A673 (cell line): ENCODE measurements around the gene HIGD1B. TPM values are rescaled to one million over a fixed set of nuclear protein-coding genes. Genes with fewer than 3 reads are reported as not detected.

Experiments
- BruUV-seq: library from RNA; stranded (reverse); fragments of 400-500 nt; replicated peaks from 2 replicates; lab custom pipeline; 2021; lab: Mats Ljungman, UMichigan
- CTCF ChIA-PET: fragments of 300-600 bp; sonication (Branson Sonifier 250); formaldehyde crosslinking; loops from one replicate; lab custom pipeline; 2022; ENCODE audit warnings: antibody characterized with exemption; lab: Charles Lee
- POLR2A ChIA-PET: fragments of 300-600 bp; sonication (Branson Sonifier 250); formaldehyde crosslinking; loops from one replicate; lab custom pipeline; 2022; ENCODE audit warnings: antibody characterized with exemption; ENCODE audit not compliant: low non-redundant PET; lab: Charles Lee
- DNase-seq: peaks from one replicate; pipeline ENCODE4 v3.0.0-alpha.2; 2015; ENCODE audit warnings: low spot score
- H3K27ac ChIP-seq: fragments of 200-600 bp; sonication (generic); 2 replicates; pipeline ENCODE4 v1.5.1; 2016; ENCODE audit warnings: mixed run types, low read depth, mild to moderate bottlenecking, mixed read lengths, antibody characterized with exemption, low read length; ENCODE audit not compliant: poor library complexity, severe bottlenecking
- H3K27me3 ChIP-seq: fragments of 200-600 bp; sonication (generic); replicated peaks from 2 replicates; pipeline ENCODE4 v1.6.1; 2017; ENCODE audit warnings: mixed run types, low read depth, mild to moderate bottlenecking, mixed read lengths, antibody characterized with exemption, low read length; ENCODE audit not compliant: insufficient read depth, poor library complexity
- H3K36me3 ChIP-seq: fragments of 200-600 bp; sonication (generic); 2 replicates; pipeline ENCODE4 v1.6.1; 2016; ENCODE audit warnings: mixed run types, mild to moderate bottlenecking, mixed read lengths, antibody characterized with exemption, low read length; ENCODE audit not compliant: insufficient read depth, poor library complexity, severe bottlenecking
- H3K4me1 ChIP-seq: fragments of 200-600 bp; sonication (generic); 2 replicates; pipeline ENCODE4 v1.6.1; 2017; ENCODE audit warnings: mixed run types, mild to moderate bottlenecking, mixed read lengths, antibody characterized with exemption, low read length; ENCODE audit not compliant: insufficient read depth, poor library complexity, severe bottlenecking
- H3K4me3 ChIP-seq: fragments of 200-600 bp; sonication (generic); 2 replicates; pipeline ENCODE4 v1.5.1; 2016; ENCODE audit warnings: low read depth, mixed run types, mild to moderate bottlenecking, mixed read lengths, low read length; ENCODE audit not compliant: poor library complexity, severe bottlenecking
- H3K9me3 ChIP-seq: fragments of 200-600 bp; sonication (generic); 2 replicates; pipeline ENCODE4 v1.6.1; 2016; ENCODE audit warnings: mixed run types, low read depth, mild to moderate bottlenecking, mixed read lengths, antibody characterized with exemption, low read length; ENCODE audit not compliant: poor library complexity, severe bottlenecking
- EZH2 ChIP-seq: fragments of 200-600 bp; sonication (generic); IDR thresholded peaks from 2 replicates; pipeline ENCODE4 v1.6.1; 2017; ENCODE audit warnings: borderline replicate concordance, low read depth, mild to moderate bottlenecking, mixed read lengths, antibody characterized with exemption, low read length; ENCODE audit not compliant: poor library complexity, severe bottlenecking
- intact Hi-C: fragments of 100-400 bp; cut with micrococcal nuclease; formaldehyde crosslinking; loops from one replicate; pipeline ENCODE4 v1.10.0; 2022; ENCODE audit not compliant: unreplicated experiment
- total RNA-seq: library from RNA; stranded (reverse); gene quantifications from 2 replicates; pipeline ENCODE4 v1.2.3, GENCODE V29; 2021
- TF ChIP-seq, protein P1 (sequence below): fragments of 300-800, 200-600 bp; sonication (generic); conservative IDR thresholded peaks from 2 replicates; pipeline ENCODE4 v1.5.1; 2017; ENCODE audit warnings: low read depth, mild to moderate bottlenecking, antibody characterized with exemption, low read length, moderate library complexity, mixed read lengths

HIGD1B gene
- total RNA-seq, 1 experiment from 2014 or later = not detected

DNA sequence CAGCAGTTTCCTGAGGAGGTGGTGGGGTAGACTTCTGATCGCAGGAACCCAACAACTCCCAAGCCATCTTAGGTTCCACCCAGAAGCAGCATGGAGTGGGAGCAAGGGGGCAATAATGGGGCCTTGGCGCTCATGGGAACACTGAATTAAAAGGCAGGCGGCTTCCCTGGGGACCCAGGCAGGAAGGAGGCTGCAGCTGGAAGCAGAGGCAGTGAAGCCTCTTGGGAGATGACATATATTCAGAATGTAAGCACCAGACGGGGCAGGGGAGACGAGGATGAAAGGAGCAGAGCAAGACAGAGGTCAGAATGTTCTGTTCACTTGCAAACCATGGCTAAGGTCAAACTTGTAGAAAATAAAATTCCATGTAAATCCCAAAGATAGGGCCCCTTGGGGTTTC, 2.9 kb downstream of the HIGD1B start:
- Histone ChIP-seq H3K36me3 (peaks cover 13% of the 10 kb centered on the region), H3K9me3 (no peaks in the 10 kb centered on the region), H3K4me1 (no peaks in the 10 kb centered on the region), H3K27ac (no peak overlapping the region), H3K27me3 (no peaks in the 10 kb centered on the region), H3K4me3 (no peak overlapping the region)
- CTCF ChIA-PET = no interaction called here
- TF ChIP-seq, protein P1, sequence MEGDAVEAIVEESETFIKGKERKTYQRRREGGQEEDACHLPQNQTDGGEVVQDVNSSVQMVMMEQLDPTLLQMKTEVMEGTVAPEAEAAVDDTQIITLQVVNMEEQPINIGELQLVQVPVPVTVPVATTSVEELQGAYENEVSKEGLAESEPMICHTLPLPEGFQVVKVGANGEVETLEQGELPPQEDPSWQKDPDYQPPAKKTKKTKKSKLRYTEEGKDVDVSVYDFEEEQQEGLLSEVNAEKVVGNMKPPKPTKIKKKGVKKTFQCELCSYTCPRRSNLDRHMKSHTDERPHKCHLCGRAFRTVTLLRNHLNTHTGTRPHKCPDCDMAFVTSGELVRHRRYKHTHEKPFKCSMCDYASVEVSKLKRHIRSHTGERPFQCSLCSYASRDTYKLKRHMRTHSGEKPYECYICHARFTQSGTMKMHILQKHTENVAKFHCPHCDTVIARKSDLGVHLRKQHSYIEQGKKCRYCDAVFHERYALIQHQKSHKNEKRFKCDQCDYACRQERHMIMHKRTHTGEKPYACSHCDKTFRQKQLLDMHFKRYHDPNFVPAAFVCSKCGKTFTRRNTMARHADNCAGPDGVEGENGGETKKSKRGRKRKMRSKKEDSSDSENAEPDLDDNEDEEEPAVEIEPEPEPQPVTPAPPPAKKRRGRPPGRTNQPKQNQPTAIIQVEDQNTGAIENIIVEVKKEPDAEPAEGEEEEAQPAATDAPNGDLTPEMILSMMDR = no peak
- no peak for TF ChIP-seq EZH2
- no TSS peak for BruUV-seq
- intact Hi-C loops = no loop called here
- DNase-seq = peak; percentile 9
- POLR2A ChIA-PET = no interaction called here

DNA sequence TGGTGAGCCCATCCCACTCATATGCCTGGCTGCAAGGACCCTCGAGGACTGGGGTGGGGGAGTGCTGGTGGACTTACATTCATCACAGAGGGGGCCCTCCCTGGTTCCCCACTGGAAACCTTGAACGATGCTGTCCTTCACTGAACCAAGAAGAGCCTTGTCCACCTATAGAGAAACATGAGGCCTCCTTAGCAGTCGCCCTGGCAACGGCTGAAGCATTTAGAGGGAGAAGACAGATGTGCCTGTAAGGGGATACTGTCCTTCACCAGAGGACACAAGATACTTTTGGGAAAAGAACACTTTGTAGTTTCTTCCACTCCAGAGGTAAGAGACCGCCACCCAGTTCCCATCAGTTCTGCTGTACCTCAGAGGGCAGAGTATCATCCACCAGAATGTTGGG, 6.5 kb downstream of the HIGD1B start:
- TF ChIP-seq EZH2 = no peak
- TF ChIP-seq, protein P1 = no peak
- POLR2A ChIA-PET = no interaction called here
- Histone ChIP-seq H3K27me3 (no peaks in the 10 kb centered on the region), H3K9me3 (no peaks in the 10 kb centered on the region), H3K4me3 (no peak overlapping the region), H3K27ac (no peak overlapping the region), H3K4me1 (no peaks in the 10 kb centered on the region), H3K36me3 (peaks cover 15% of the 10 kb centered on the region)
- DNase-seq = no peak
- intact Hi-C loops = no loop called here
- CTCF ChIA-PET = no interaction called here
- BruUV-seq = no TSS peak

DNA sequence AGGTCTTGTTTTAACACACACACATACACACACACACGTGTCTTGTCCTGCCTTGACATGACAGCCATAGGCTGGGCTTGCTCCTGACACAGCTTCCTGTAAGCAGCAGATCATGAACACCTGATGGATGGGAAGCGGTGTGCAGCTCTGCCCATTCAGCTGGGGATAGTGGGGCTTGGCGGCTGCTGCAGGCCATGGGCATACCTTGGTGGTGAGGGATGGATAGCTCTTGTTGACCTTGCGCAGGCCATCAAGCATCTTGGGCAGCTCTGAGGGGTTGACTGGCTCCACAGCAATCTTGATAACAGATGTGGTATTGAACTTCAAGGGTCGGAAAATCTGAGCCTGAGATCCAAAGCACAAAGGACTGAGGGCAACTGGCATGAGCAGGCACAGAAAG, 12.0 kb downstream of the HIGD1B start:
- BruUV-seq = no TSS peak
- DNase-seq = no peak
- ChIA-PET CTCF (interaction anchor here (0.5 kb wide), 1 partner anchor 155 kb away, joined by 5 read pairs; no protein-coding TSS in a partner anchor), POLR2A (no interaction called here)
- TF ChIP-seq, protein P1 = no peak
- TF ChIP-seq EZH2 = no peak
- no peaks in the 10 kb centered on the region for H3K4me1 ChIP-seq
- no peaks in the 10 kb centered on the region for H3K27me3 ChIP-seq
- H3K27ac ChIP-seq = no peak overlapping the region
- peaks cover 21% of the 10 kb centered on the region for H3K36me3 ChIP-seq
- intact Hi-C loops = no loop called here
- no peak overlapping the region for H3K4me3 ChIP-seq
- no peaks in the 10 kb centered on the region for H3K9me3 ChIP-seq
